ENCODE measurements around the gene PCYOX1L.

PCYOX1L gene

GRCh38 chr5:149383399-149383798 lies 25.6 kb downstream of the PCYOX1L start:
- Histone ChIP-seq H3K79me2 (ENCODE audit: low read length) (no peaks in the 10 kb centered on the region), H3K27me3 (ENCODE audit: low read depth, low read length) (no peaks in the 10 kb centered on the region)

GRCh38 chr5:149386166-149386565 lies 28.3 kb downstream of the PCYOX1L start:
- Histone ChIP-seq H3K4me3 (ENCODE audit: low read length) (no peak overlapping the region), H3K79me2 (ENCODE audit: low read length) (no peaks in the 10 kb centered on the region), H3K9ac (ENCODE audit: low read length) (no peak overlapping the region), H3K36me3 (replicated peaks; ENCODE audit: low read depth, low read length) (no peaks in the 10 kb centered on the region), H4K20me1 (ENCODE audit: insufficient read depth, low read length) (no peaks in the 10 kb centered on the region), H3K4me1 (ENCODE audit: low read length) (no peaks in the 10 kb centered on the region), H3K27me3 (ENCODE audit: low read depth, low read length) (no peaks in the 10 kb centered on the region), H3K27ac (ENCODE audit: low read length) (no peak overlapping the region), H3K4me2 (ENCODE audit: low read length) (no peak overlapping the region), H2AFZ (ENCODE audit: low read depth, low read length) (no peak overlapping the region), H3K9me3 (ENCODE audit: insufficient read depth, low read length) (no peaks in the 10 kb centered on the region)
- no peak for TF ChIP-seq CTCF (IDR thresholded peaks at IDR 0.05; ENCODE audit: low read depth, low read length)
- no peak for TF ChIP-seq EZH2phosphoT487 (IDR thresholded peaks at IDR 0.05; ENCODE audit: low read depth)

More at GRCh38 chr5:149383399-149383798, 25.6 kb downstream of the PCYOX1L start:
- TF ChIP-seq EZH2phosphoT487 (IDR thresholded peaks at IDR 0.05; ENCODE audit: low read depth) (no peak), CTCF (IDR thresholded peaks at IDR 0.05; ENCODE audit: low read depth, low read length) (no peak)
- H3K4me1 ChIP-seq (ENCODE audit: low read length): no peaks in the 10 kb centered on the region
- no peaks in the 10 kb centered on the region for H3K36me3 ChIP-seq (replicated peaks; ENCODE audit: low read depth, low read length)
- no peak overlapping the region for H2AFZ ChIP-seq (ENCODE audit: low read depth, low read length)
- H3K9me3 ChIP-seq (ENCODE audit: insufficient read depth, low read length): no peaks in the 10 kb centered on the region
- H4K20me1 ChIP-seq (ENCODE audit: insufficient read depth, low read length): no peaks in the 10 kb centered on the region
- H3K27ac ChIP-seq (ENCODE audit: low read length): no peak overlapping the region
- no peak overlapping the region for H3K4me2 ChIP-seq (ENCODE audit: low read length)
- no peak overlapping the region for H3K9ac ChIP-seq (ENCODE audit: low read length)
- no peak overlapping the region for H3K4me3 ChIP-seq (ENCODE audit: low read length)

GRCh38 chr5:149387081-149387631 lies 29.3 kb downstream of the PCYOX1L start:
- Histone ChIP-seq H3K4me3 (ENCODE audit: low read length) (no peak overlapping the region), H3K79me2 (ENCODE audit: low read length) (no peaks in the 10 kb centered on the region), H3K36me3 (replicated peaks; ENCODE audit: low read depth, low read length) (no peaks in the 10 kb centered on the region), H3K4me2 (ENCODE audit: low read length) (no peak overlapping the region), H3K4me1 (ENCODE audit: low read length) (no peaks in the 10 kb centered on the region), H3K27me3 (ENCODE audit: low read depth, low read length) (no peaks in the 10 kb centered on the region), H3K9ac (ENCODE audit: low read length) (no peak overlapping the region), H3K9me3 (ENCODE audit: insufficient read depth, low read length) (no peaks in the 10 kb centered on the region), H4K20me1 (ENCODE audit: insufficient read depth, low read length) (no peaks in the 10 kb centered on the region), H3K27ac (ENCODE audit: low read length) (no peak overlapping the region), H2AFZ (ENCODE audit: low read depth, low read length) (no peak overlapping the region)
- TF ChIP-seq EZH2phosphoT487 (IDR thresholded peaks at IDR 0.05; ENCODE audit: low read depth) (no peak), CTCF (IDR thresholded peaks at IDR 0.05; ENCODE audit: low read depth, low read length) (no peak)

- no peak overlapping the region for H2AFZ ChIP-seq (ENCODE audit: low read depth, low read length)
- H3K4me2 ChIP-seq (ENCODE audit: low read length): no peak overlapping the region
- no peaks in the 10 kb centered on the region for H4K20me1 ChIP-seq (ENCODE audit: insufficient read depth, low read length)
- no peak overlapping the region for H3K27ac ChIP-seq (ENCODE audit: low read length)
- no peaks in the 10 kb centered on the region for H3K27me3 ChIP-seq (ENCODE audit: low read depth, low read length)
- no peaks in the 10 kb centered on the region for H3K36me3 ChIP-seq (replicated peaks; ENCODE audit: low read depth, low read length)
- H3K9me3 ChIP-seq (ENCODE audit: insufficient read depth, low read length): no peaks in the 10 kb centered on the region
- no peaks in the 10 kb centered on the region for H3K79me2 ChIP-seq (ENCODE audit: low read length)
- no peak for TF ChIP-seq CTCF (IDR thresholded peaks at IDR 0.05; ENCODE audit: low read depth, low read length)
- TF ChIP-seq EZH2phosphoT487 (IDR thresholded peaks at IDR 0.05; ENCODE audit: low read depth): no peak
- H3K9ac ChIP-seq (ENCODE audit: low read length): no peak overlapping the region
- no peaks in the 10 kb centered on the region for H3K4me1 ChIP-seq (ENCODE audit: low read length)
- H3K4me3 ChIP-seq (ENCODE audit: low read length): no peak overlapping the region
Observed at GRCh38 chr5:149387982-149388381, 30.1 kb downstream of the PCYOX1L start.
